HEK293T (cell line): ENCODE data around the gene ITPKC.

Experiments used
- ARNT ChIP-seq: fragments of 450-650 bp; IDR thresholded peaks from 2 replicates; pipeline ENCODE4 v1.6.1; 2017; ENCODE audit warnings: mild to moderate bottlenecking
- BHLHE40 ChIP-seq: fragments of 450-650 bp; IDR thresholded peaks from 2 replicates; pipeline ENCODE4 v1.6.1; 2016; ENCODE audit warnings: mild to moderate bottlenecking, moderate library complexity, borderline replicate concordance
- FOXK2 ChIP-seq: fragments of 450-650 bp; IDR thresholded peaks from 2 replicates; pipeline ENCODE4 v1.6.1; 2016; ENCODE audit warnings: mild to moderate bottlenecking
- FOXM1 ChIP-seq: fragments of 450-650 bp; IDR thresholded peaks from 2 replicates; pipeline ENCODE4 v1.6.1; 2017; ENCODE audit warnings: mild to moderate bottlenecking, borderline replicate concordance
- SP1 ChIP-seq: fragments of 450-650 bp; IDR thresholded peaks from 2 replicates; pipeline ENCODE4 v1.6.1; 2017
- TARDBP ChIP-seq: fragments of 450-650 bp; IDR thresholded peaks from 2 replicates; pipeline ENCODE4 v1.6.1; 2016

DNA sequence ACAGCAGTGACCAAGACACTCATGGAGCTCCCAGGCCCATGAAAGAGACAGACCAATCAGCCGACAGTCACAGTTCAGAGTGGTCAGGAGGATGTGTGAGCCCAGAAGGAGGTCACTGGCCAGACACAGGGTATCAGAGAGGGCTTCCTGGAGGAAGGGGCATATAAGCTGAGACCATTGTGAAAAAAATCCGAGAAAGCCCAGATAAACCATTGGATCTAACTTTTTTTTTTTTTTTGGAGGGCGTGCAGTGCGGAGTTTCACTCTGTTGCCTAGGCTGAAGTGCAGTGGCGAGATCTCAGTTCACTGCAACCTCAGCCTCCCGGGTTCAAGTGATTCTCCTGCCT is 4.2 kb downstream of the ITPKC start:
- no peak for TF ChIP-seq FOXM1
- TF ChIP-seq ARNT = no peak
- no peak for TF ChIP-seq BHLHE40
- no peak for TF ChIP-seq TARDBP
- no peak for TF ChIP-seq SP1
- no peak for TF ChIP-seq FOXK2
